ENCODE results near the gene EPS8L3. TPM values are rescaled to one million over a fixed set of nuclear protein-coding genes. Genes with fewer than 3 reads are reported as not detected.

EPS8L3 gene
- polyA plus RNA-seq, 1 donor (not counting 4 experiments of a cell fraction or from before 2014, with no cell fraction given): not detected

DNA sequence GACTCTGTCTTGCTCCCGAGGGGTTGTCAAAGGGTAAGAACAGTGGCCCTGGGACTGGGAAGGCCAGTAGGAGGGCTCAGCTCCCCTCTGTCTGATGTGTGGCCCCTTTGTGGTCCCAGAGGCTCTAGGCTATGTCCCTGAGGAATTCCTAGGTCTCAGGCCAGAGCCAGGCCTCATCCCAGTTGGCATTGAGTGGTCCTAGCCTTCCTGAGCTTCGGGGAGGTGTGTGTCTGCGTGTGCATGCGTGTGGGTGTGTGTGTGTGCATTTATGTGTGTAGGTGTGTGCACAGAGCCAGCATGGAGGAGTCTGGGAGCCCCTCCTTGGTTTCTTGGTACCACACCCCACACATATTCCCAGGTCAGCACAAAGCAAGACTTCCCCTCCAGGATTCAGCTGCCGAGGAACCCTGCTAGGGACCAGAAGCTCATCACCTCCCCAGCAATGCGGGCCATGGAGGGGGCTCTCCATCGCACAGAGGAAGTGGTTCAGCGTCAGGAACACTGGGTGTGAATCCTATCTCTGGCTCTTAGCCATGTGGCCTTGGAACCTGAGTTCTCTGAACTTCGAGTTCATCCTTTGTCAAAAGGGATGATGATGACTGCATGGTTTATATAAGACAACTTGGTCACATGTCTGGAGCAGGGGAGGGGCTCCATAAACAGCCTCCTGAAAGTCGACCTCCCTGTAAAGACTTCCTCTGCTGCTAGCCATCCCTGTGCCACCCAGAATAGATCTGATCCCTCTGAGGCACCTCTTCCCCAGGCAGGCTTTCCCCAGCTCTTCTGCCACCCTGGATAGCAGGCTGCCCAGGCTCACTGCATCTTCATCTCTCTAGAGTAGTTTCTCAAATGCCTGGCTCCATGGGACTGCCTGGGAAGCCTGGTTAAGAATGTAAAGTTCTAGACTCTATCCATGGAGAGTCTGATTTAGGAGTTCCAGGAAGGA is 8.3 kb upstream of the EPS8L3 start:
- Histone ChIP-seq H4K20me1 (ENCODE audit: control insufficient read depth, extremely low read depth, insufficient read depth, low read length) (no peaks in the 10 kb centered on the region), H3K27me3 (ENCODE audit: control insufficient read depth, extremely low read depth, insufficient read depth, low read length) (no peaks in the 10 kb centered on the region), H3K79me2 (ENCODE audit: control insufficient read depth, insufficient read depth, low read length) (no peaks in the 10 kb centered on the region), H3K4me2 (ENCODE audit: control insufficient read depth, extremely low read depth, insufficient read depth, low read depth, low read length) (no peak overlapping the region), H3K9me3 (ENCODE audit: control insufficient read depth, low read depth, low read length) (no peaks in the 10 kb centered on the region), H3K4me3 (ENCODE audit: control insufficient read depth in 2 of 3, extremely low read depth in 1 of 3, insufficient read depth in 2 of 3, low read depth in 1 of 3, low read length in 3 of 3) (no peak overlapping the region), H3K9ac (ENCODE audit: control insufficient read depth, extremely low read depth, insufficient read depth, low read length) (no peak overlapping the region), H3K27ac (ENCODE audit: control insufficient read depth, insufficient read depth, low read length) (no peak overlapping the region), H3K9me1 (ENCODE audit: control insufficient read depth, extremely low read depth, insufficient read depth, low read length) (no peaks in the 10 kb centered on the region), H2AFZ (ENCODE audit: control insufficient read depth, low read length) (no peak overlapping the region), H3K4me1 (ENCODE audit: control insufficient read depth, extremely low read depth, insufficient read depth, low read length) (peaks cover 2% of the 10 kb centered on the region), H3K36me3 (ENCODE audit: control insufficient read depth in 2 of 2, extremely low read depth in 1 of 2, insufficient read depth in 2 of 2, low read length in 2 of 2) (no peaks in the 10 kb centered on the region)
- dilution Hi-C loops (cut with MboI; ENCODE audit: extremely low pct_ligation_motif_present, low sequenced_read_pairs): no loop called here
- no peak for TF ChIP-seq EZH2 (IDR thresholded peaks at IDR 0.05; ENCODE audit: low read length)
- TF ChIP-seq, protein P1, sequence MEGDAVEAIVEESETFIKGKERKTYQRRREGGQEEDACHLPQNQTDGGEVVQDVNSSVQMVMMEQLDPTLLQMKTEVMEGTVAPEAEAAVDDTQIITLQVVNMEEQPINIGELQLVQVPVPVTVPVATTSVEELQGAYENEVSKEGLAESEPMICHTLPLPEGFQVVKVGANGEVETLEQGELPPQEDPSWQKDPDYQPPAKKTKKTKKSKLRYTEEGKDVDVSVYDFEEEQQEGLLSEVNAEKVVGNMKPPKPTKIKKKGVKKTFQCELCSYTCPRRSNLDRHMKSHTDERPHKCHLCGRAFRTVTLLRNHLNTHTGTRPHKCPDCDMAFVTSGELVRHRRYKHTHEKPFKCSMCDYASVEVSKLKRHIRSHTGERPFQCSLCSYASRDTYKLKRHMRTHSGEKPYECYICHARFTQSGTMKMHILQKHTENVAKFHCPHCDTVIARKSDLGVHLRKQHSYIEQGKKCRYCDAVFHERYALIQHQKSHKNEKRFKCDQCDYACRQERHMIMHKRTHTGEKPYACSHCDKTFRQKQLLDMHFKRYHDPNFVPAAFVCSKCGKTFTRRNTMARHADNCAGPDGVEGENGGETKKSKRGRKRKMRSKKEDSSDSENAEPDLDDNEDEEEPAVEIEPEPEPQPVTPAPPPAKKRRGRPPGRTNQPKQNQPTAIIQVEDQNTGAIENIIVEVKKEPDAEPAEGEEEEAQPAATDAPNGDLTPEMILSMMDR (optimal IDR thresholded peaks at IDR 0.05 in 1 of 3, IDR thresholded peaks at IDR 0.05 in 1 of 3, conservative IDR thresholded peaks at IDR 0.05 in 1 of 3; ENCODE audit: extremely low read depth in 1 of 3, insufficient read depth in 2 of 3, low read length in 3 of 3): no peak
- no peak for FAIRE-seq
- no peak for DNase-seq (ENCODE audit: low read depth, low spot score)

DNA sequence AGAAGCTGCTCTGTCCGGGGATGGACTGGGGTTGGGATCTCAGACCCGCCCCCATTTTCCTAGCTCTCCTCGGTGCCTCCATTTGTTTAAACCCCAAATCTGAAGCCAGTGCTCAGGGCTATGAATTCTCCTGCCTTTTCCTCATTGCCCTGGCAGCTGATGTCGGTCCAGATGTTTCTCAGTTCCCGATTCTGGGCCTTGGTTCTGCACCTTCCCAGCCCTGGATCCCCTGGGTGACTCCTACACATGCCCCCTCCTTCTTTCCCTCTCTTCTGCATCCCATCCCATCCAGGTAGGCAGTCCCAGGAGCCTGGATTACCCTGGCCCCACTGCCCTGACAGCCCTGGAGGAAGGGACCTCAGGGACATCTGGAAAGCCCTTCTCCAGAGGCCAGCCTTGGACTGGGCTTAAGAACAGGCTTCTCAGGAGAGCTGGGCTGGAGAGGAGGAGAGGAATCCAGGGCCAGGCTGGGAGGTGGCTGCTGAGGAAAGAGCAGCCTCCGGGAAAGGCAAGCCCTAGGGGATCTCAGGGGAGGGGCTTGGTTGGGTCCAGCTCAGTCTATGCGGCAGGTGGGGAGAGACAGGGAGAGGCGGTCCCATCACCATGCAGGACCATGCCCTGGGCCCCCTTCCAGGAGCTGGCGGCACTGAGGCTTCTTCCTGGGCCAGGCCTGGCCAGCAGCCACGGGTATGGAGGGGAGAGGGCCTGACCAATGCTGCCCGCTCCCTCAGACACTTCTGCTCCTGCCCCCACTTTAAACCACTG is 6.8 kb upstream of the EPS8L3 start:
- DNase-seq (ENCODE audit: low read depth, low spot score): no peak
- Histone ChIP-seq H3K79me2 (ENCODE audit: control insufficient read depth, insufficient read depth, low read length) (no peaks in the 10 kb centered on the region), H3K9ac (ENCODE audit: control insufficient read depth, extremely low read depth, insufficient read depth, low read length) (no peak overlapping the region), H3K4me1 (ENCODE audit: control insufficient read depth, extremely low read depth, insufficient read depth, low read length) (peaks cover 2% of the 10 kb centered on the region), H4K20me1 (ENCODE audit: control insufficient read depth, extremely low read depth, insufficient read depth, low read length) (no peaks in the 10 kb centered on the region), H2AFZ (ENCODE audit: control insufficient read depth, low read length) (no peak overlapping the region), H3K4me3 (ENCODE audit: control insufficient read depth in 2 of 3, extremely low read depth in 1 of 3, insufficient read depth in 2 of 3, low read depth in 1 of 3, low read length in 3 of 3) (no peak overlapping the region), H3K27me3 (ENCODE audit: control insufficient read depth, extremely low read depth, insufficient read depth, low read length) (peaks cover 4% of the 10 kb centered on the region), H3K36me3 (ENCODE audit: control insufficient read depth in 2 of 2, extremely low read depth in 1 of 2, insufficient read depth in 2 of 2, low read length in 2 of 2) (no peaks in the 10 kb centered on the region), H3K9me1 (ENCODE audit: control insufficient read depth, extremely low read depth, insufficient read depth, low read length) (no peaks in the 10 kb centered on the region), H3K27ac (ENCODE audit: control insufficient read depth, insufficient read depth, low read length) (no peak overlapping the region), H3K4me2 (ENCODE audit: control insufficient read depth, extremely low read depth, insufficient read depth, low read depth, low read length) (no peak overlapping the region), H3K9me3 (ENCODE audit: control insufficient read depth, low read depth, low read length) (no peaks in the 10 kb centered on the region)
- no peak for FAIRE-seq
- dilution Hi-C loops (cut with MboI; ENCODE audit: extremely low pct_ligation_motif_present, low sequenced_read_pairs): no loop called here
- TF ChIP-seq, protein P1 (optimal IDR thresholded peaks at IDR 0.05 in 1 of 3, IDR thresholded peaks at IDR 0.05 in 1 of 3, conservative IDR thresholded peaks at IDR 0.05 in 1 of 3; ENCODE audit: extremely low read depth in 1 of 3, insufficient read depth in 2 of 3, low read length in 3 of 3): no peak
- no peak for TF ChIP-seq EZH2 (IDR thresholded peaks at IDR 0.05; ENCODE audit: low read length)

Measured in keratinocyte (primary cell).